HL-60 (cell line): ENCODE measurements around the gene SLC12A5.

Experiments
- DNase-seq, 2 experiments: peaks; one replicate each; pipeline ENCODE4 v3.0.0-alpha.2; 2010 to 2020; ENCODE audit warnings: low read depth in 1 of 2, low spot score in 1 of 2
- H3K27ac ChIP-seq: fragments of 250-450 bp; sonication (Bioruptor Pico); replicated peaks from 2 replicates; pipeline ENCODE4 v1.5.1; 2020; ENCODE audit warnings: mild to moderate bottlenecking, moderate library complexity
- H3K27me3 ChIP-seq: fragments of 250-450 bp; sonication (Bioruptor Pico); 2 replicates; pipeline ENCODE4 v1.5.1; 2021; ENCODE audit warnings: mild to moderate bottlenecking, moderate library complexity; ENCODE audit not compliant: insufficient read depth, poor library complexity, severe bottlenecking
- H3K4me3 ChIP-seq: replicated peaks from 2 replicates; pipeline ENCODE4 v1.5.1; 2011; ENCODE audit warnings: mild to moderate bottlenecking, control low read depth, low read length; ENCODE audit not compliant: insufficient read depth
- GABPA ChIP-seq: IDR thresholded peaks from 2 replicates; pipeline ENCODE4 v1.6.1; 2012; ENCODE audit warnings: low read depth
- POLR2AphosphoS5 ChIP-seq: IDR thresholded peaks from 2 replicates; pipeline ENCODE4 v1.6.1; 2012; ENCODE audit warnings: low read depth
- REST ChIP-seq: IDR thresholded peaks from 2 replicates; pipeline ENCODE4 v1.6.1; 2012; ENCODE audit warnings: low read depth; ENCODE audit not compliant: insufficient replicate concordance
- SPI1 ChIP-seq: IDR thresholded peaks from 2 replicates; pipeline ENCODE4 v1.6.1; 2012; ENCODE audit warnings: low read depth, mild to moderate bottlenecking, borderline replicate concordance
- TF ChIP-seq, protein P1 (sequence below): IDR thresholded peaks from one replicate; pipeline ENCODE4 v1.5.1; 2011; ENCODE audit warnings: low read length, control low read depth, inconsistent platforms; ENCODE audit not compliant: insufficient read depth

The SLC12A5 gene

GRCh38 chr20:46107061-46107460, 78.0 kb downstream of the SLC12A5 start:
- no peak for DNase-seq
- H3K4me3 ChIP-seq: no peak overlapping the region
- TF ChIP-seq GABPA: no peak
- no peak for TF ChIP-seq REST
- TF ChIP-seq POLR2AphosphoS5: no peak
- TF ChIP-seq, protein P1, sequence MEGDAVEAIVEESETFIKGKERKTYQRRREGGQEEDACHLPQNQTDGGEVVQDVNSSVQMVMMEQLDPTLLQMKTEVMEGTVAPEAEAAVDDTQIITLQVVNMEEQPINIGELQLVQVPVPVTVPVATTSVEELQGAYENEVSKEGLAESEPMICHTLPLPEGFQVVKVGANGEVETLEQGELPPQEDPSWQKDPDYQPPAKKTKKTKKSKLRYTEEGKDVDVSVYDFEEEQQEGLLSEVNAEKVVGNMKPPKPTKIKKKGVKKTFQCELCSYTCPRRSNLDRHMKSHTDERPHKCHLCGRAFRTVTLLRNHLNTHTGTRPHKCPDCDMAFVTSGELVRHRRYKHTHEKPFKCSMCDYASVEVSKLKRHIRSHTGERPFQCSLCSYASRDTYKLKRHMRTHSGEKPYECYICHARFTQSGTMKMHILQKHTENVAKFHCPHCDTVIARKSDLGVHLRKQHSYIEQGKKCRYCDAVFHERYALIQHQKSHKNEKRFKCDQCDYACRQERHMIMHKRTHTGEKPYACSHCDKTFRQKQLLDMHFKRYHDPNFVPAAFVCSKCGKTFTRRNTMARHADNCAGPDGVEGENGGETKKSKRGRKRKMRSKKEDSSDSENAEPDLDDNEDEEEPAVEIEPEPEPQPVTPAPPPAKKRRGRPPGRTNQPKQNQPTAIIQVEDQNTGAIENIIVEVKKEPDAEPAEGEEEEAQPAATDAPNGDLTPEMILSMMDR: no peak
- no peak for TF ChIP-seq SPI1
- peaks cover 12% of the 10 kb centered on the region for H3K27me3 ChIP-seq
- H3K27ac ChIP-seq: no peak overlapping the region

DNA sequence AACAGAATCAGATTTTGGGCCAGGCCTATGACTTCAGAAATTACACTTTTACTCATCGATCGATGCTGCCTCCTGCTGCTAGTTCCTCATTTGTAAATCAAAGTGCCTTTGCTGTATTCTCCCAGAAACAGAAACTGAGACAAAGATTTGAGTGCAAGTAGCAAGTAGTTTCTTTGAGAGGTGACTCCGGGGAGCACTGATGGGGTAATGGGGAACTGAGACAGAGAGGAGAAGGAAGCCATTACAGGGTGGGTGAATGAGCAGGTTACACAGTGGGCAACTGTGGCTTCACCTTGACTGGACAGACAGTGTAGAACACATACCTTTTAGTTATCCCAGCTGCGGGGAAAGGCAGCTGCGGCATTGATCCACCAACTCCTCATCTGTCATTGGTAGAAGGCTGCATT, 79.4 kb downstream of the SLC12A5 start:
- TF ChIP-seq POLR2AphosphoS5 (no peak), SPI1 (no peak), GABPA (no peak), REST (no peak)
- TF ChIP-seq, protein P1: no peak
- no peak for DNase-seq

GRCh38 chr20:46108976-46109375, 80.0 kb downstream of the SLC12A5 start:
- no peak for DNase-seq
- H3K27me3 ChIP-seq: peaks cover 11% of the 10 kb centered on the region
- no peak overlapping the region for H3K27ac ChIP-seq
- TF ChIP-seq SPI1 (no peak), GABPA (no peak), POLR2AphosphoS5 (no peak), REST (no peak)
- TF ChIP-seq, protein P1: no peak
- H3K4me3 ChIP-seq: no peak overlapping the region

More for the DNA sequence above, 79.4 kb downstream of the SLC12A5 start:
- Histone ChIP-seq H3K27me3 (peaks cover 14% of the 10 kb centered on the region), H3K27ac (no peak overlapping the region), H3K4me3 (no peak overlapping the region)
